Occipital lobe (tissue), 2 donors: Measurements from ENCODE around the gene TBL1X. TPM values are rescaled to one million over a fixed set of nuclear protein-coding genes. Genes with fewer than 3 reads are reported as not detected.
"Not testable (repeated sequence)": the region's sequence is repeated elsewhere in the genome, so short reads cannot be mapped to it uniquely, and the experiment has no call there.

Experiments used
- DNase-seq: peaks from one replicate; lab custom pipeline; 2025; lab: John Stamatoyannopoulos, UW
- total RNA-seq: library from RNA; depleted of rRNA; stranded (reverse); fragments of >200 nt; gene quantifications from one replicate; pipeline ENCODE4 v1.2.3, GENCODE V29; 2014

The TBL1X gene
- total RNA-seq, 1 donor from 2014 or later, result 2.8 TPM

DNA sequence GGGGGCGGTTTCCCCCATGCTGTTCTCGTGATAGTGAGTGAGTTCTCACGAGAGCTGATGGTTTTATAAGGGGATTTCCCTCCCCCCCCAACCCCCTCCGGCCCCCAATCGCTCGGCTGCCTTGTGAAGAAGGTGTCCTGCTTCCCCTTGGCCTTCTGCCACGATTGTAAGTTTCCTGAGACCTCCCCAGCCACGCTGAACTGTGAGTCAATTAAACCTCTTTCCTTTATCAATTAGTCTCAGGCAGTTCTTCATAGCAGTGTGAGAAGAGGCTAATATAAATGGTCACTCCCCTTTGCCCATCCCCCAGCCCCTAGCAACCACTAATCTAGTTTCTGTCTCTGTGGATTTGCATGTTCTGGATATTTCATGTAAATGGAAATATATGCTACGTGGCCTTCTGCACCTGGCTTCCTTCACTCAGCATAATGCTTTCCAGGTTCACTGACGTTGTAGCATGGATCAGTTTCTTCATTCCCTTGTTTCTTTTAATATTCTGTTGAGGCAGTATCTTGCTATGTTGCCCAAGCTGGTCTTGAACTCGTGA, 284.4 kb downstream of the TBL1X start:
- DNase-seq, result no peak

- no peak for DNase-seq
Observed at GRCh38 chrX:9757366-9757765, 292.5 kb downstream of the TBL1X start.

- DNase-seq, result no peak
Observed at GRCh38 chrX:9758021-9758638, 293.3 kb downstream of the TBL1X start.

GRCh38 chrX:9759337-9759736, 294.5 kb downstream of the TBL1X start:
- no peak for DNase-seq

DNA sequence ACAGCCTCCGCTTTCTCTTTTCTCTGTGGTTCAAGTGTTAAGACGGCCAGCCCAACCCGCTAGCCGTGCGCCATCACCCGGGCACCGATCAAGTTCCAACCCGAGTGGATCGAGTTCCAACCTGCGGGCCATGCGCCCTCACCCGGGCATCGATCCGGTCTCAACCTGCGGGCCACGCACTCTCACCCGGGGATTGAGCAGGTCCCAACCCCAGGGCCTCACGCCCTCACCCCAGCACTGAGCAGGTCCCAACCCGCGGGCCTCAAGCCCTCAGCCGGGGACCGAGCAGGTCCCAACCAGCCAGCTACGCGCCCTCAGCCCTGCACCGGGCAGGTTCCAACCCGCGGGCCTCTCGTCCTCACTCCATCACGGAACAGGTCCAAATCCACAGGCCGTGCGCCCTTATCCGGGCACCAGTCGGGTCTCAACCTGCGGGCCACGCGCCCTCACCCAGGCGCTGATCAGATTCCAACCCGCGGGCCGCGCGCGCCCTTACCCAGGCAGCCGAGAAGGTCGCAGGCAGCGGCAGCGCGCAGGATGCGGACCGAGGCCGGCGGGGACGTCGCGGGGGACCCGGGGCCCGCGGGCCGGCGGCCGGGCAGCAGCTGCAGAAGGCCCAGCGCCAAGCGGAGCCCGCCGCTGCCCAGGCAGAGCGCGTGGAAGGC, 300.3 kb downstream of the TBL1X start:
- no peak for DNase-seq

- no peak for DNase-seq
Observed at GRCh38 chrX:9765737-9766097, 300.9 kb downstream of the TBL1X start, which contains the start of gene GPR143. GPR143 (minus strand) TSS chrX:9765847; CDS start chrX:9765817, 30 bp downstream.

- no peak for DNase-seq
Observed at GRCh38 chrX:9767375-9767774, 302.5 kb downstream of the TBL1X start.

DNA sequence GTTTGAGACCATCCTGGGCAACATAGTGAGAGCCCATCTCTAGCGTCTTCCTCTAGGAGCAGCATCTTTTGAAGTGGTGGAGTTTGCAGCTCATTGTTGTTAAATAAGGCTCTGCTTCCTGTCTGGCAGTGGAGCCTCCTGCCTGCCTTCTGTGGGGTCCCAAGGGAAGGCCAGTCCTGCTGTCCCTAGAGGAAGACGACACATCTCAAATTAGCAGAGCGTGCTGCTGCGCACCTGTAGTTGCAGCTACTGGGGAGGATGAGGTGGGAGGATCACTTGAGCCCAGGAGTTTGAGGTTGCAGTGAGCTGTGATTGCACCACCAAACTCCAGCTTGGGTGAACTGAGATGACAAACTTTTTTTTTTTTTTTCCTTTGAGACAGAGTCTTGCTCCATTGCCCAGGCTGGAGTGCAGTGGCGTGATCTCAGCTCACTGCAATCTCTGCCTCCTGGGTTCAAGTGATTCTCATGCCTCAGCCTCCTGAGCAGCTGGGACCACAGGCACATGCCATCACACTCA, 303.5 kb downstream of the TBL1X start:
- not testable (repeated sequence) for DNase-seq

GRCh38 chrX:9770319-9770718, 305.5 kb downstream of the TBL1X start:
- DNase-seq, result no peak

GRCh38 chrX:9772943-9773342, 308.1 kb downstream of the TBL1X start:
- DNase-seq, result no peak

DNA sequence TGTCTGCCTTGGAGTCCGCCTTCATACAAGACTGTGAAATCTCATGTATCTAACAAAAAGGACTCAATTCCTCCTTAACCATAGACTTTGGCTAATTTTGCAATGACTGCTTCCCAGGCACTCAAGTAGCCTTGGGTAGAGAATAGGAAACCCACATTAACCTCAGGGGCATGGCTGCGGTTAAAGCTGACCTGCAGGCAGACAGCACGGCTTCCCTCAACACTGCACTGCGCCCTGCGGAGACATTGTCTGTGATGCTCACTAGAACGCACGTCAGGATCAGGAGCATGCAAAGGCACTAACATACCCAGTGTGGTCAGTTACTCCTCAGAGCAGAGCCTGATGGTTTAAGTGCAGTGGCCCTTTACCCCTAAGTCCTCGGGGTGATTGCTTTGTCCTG, 311.1 kb downstream of the TBL1X start:
- DNase-seq, result no peak

DNA sequence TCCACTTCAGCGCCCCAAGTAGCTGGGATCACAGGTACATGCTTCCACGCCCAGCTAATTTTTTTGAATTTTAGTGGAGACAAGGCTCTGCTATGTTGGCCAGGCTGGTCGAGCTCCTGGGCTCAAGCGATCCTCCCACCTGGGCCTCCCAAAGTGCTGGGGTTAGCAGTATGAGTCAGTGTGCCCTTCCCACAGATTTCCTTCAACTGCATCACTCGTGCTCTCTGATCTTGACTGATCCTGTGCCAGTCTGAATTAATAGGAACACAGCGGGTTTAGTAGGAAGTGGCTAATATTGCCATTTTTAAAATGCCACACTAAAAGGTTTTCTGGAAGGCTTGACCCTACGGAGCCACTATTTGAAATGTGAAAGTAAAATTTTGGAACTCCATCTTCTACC, 317.1 kb downstream of the TBL1X start:
- DNase-seq, result no peak

GRCh38 chrX:9784332-9784731, 319.5 kb downstream of the TBL1X start:
- DNase-seq, result no peak

GRCh38 chrX:9785254-9785943, 320.5 kb downstream of the TBL1X start:
- no peak for DNase-seq

DNA sequence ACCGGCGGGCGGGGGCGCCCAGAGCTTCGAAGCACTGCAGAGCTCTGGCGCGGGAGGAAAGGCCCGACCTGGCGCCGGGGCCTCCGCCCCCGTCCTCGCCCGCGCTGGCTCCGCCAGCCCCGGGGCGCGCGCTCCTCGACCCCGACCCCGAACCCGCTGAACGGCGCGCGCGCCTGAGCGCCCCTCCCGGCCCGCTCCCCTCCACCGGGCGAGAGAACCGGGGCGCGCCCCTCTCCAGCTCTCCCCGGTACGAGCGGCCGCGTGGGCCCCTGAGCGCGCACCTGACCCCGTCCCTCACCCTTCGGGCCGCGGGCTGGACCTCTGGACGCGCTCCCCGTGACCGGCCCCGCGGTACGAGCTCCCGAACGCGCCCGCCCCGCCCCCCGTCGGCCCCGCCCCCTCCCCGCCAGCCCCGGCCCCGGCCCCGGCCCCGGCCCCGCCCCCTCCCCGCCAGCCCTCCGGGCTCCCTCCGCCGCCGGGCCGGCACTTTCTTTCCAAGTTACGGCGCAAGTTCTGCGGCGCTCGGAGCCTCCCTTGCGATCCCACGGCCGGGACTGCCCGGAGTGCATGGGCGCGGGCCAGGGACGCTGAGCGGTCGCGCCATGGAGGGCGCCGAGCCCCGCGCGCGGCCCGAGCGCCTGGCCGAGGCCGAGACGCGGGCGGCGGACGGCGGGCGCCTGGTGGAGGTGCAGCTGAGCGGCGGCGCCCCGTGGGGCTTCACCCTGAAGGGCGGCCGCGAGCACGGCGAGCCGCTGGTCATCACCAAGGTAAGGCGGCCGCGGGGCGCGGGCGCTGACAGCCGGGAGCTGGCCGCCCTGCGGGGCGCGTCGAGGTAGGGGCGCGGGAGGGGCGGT, 321.3 kb downstream of the TBL1X start, which contains the start of gene SHROOM2:
Gene SHROOM2, plus strand, starts transcription at position 486 of the 854 bp plus-strand sequence. Its CDS starts 117 bp downstream, at position 603.
- DNase-seq, result no peak

DNA sequence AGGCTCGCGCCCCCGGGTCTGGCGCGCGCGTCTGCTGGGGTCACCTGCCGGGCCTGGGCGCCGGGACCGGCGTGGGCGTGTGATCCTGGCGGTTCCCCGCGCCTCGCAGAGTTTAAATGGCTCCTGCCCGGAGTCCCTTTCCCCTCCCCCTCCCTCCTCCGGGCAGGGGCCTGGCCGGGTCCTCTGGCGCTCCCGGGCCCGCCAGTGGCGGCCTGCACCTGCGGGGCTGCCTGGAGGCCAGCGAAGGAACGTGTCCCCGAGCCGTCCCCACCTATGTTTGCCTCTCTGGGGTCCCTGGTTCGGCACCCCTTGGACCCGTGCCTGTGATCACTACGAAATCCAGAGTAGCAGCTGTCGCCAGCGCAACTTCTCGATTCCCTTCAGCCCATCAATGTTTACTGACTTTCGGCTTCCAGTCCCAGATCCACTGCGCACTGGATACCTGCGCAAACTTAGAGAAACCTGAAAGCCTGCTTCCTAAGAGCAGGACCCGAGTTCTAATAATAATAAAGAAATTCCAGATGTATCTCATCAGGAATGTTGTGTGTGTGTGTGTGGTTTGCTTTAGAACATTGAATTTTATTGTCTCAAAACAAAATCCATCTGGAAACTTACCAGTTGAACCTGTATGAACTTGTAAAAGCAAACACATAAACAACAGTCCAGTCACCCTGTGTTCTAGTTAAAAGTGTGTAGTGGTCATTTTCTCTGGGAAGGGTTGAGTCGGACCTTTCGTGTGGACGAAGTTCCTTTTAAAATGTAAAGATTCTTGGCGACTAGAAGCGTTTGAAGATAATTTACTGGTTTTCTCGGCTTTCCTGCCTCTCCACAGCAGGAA, 322.2 kb downstream of the TBL1X start:
- no peak for DNase-seq

GRCh38 chrX:9788911-9789310, 324.1 kb downstream of the TBL1X start:
- DNase-seq, result no peak

- no peak for DNase-seq
Observed at GRCh38 chrX:9789555-9789954, 324.7 kb downstream of the TBL1X start.
